HepG2 (cell line): ENCODE data around the gene HSD3B7. TPM values are rescaled to one million over a fixed set of nuclear protein-coding genes. Genes with fewer than 3 reads are reported as not detected.

ENCODE experiments used
- BRCA1 ChIP-seq: sonication (generic); formaldehyde crosslinking; IDR thresholded peaks from 2 replicates; pipeline ENCODE4 v1.4.0; 2020; ENCODE audit warnings: missing genetic modification reagents
- DR1 ChIP-seq: sonication (generic); formaldehyde crosslinking; IDR thresholded peaks from 2 replicates; pipeline ENCODE4 v1.8.0; 2021; ENCODE audit warnings: mild to moderate bottlenecking, missing genetic modification reagents, inconsistent platforms
- DRAP1 ChIP-seq: IDR thresholded peaks from 2 replicates; pipeline ENCODE4 v1.6.1; 2016; ENCODE audit warnings: missing genetic modification reagents, missing compliant biosample characterization
- HIVEP1 ChIP-seq: sonication (generic); formaldehyde crosslinking; IDR thresholded peaks from 2 replicates; pipeline ENCODE4 v1.4.0; 2020; ENCODE audit warnings: mild to moderate bottlenecking, missing genetic modification reagents
- HOXD1 ChIP-seq: sonication (generic); formaldehyde crosslinking; IDR thresholded peaks from 2 replicates; pipeline ENCODE4 v1.5.0; 2020; ENCODE audit warnings: missing genetic modification reagents
- JARID2 ChIP-seq: sonication (generic); formaldehyde crosslinking; IDR thresholded peaks from 2 replicates; pipeline ENCODE4 v1.8.1; 2023; ENCODE audit warnings: missing genetic modification reagents, inconsistent platforms; ENCODE audit not compliant: insufficient replicate concordance
- KDM2A ChIP-seq: sonication (generic); formaldehyde crosslinking; IDR thresholded peaks from 2 replicates; pipeline ENCODE4 v1.4.0; 2020; ENCODE audit warnings: low read depth, missing genetic modification reagents, borderline replicate concordance
- RBM39 ChIP-seq: fragments of 200-400 bp; formaldehyde crosslinking; IDR thresholded peaks from one replicate; pipeline ENCODE4 v1.6.1; 2018; ENCODE audit warnings: antibody characterized with exemption, mild to moderate bottlenecking, low read depth, low read length; ENCODE audit not compliant: poor library complexity, severe bottlenecking
- REXO4 ChIP-seq: sonication (generic); formaldehyde crosslinking; IDR thresholded peaks from 2 replicates; pipeline ENCODE4 v1.8.0; 2022; ENCODE audit warnings: missing genetic modification reagents, mild to moderate bottlenecking, borderline replicate concordance
- RXRB ChIP-seq: IDR thresholded peaks from 2 replicates; pipeline ENCODE4 v1.6.1; 2016; ENCODE audit warnings: borderline replicate concordance, missing genetic modification reagents, missing compliant biosample characterization
- SOX6 ChIP-seq, 2 experiments: fragments of 450-650 bp in 1 of 2; sonication (generic) in 1 of 2; formaldehyde crosslinking in 1 of 2; IDR thresholded peaks; 2 replicates each; pipeline versions ENCODE4 v1.4.0 to v1.6.1; 2017 to 2020; ENCODE audit warnings: antibody characterized with exemption in 1 of 2, mild to moderate bottlenecking in 1 of 2, missing genetic modification reagents in 1 of 2
- SRF ChIP-seq: IDR thresholded peaks from 2 replicates; pipeline ENCODE4 v1.6.1; 2011; ENCODE audit warnings: mild to moderate bottlenecking, low read depth, low read length, moderate library complexity
- STAG1 ChIP-seq: sonication (generic); formaldehyde crosslinking; IDR thresholded peaks from 2 replicates; pipeline ENCODE4 v1.4.0; 2020; ENCODE audit warnings: missing genetic modification reagents
- TARDBP ChIP-seq: sonication (generic); formaldehyde crosslinking; IDR thresholded peaks from 2 replicates; pipeline ENCODE4 v1.8.0; 2022; ENCODE audit warnings: mild to moderate bottlenecking, missing genetic modification reagents
- YY1 ChIP-seq: IDR thresholded peaks from 2 replicates; pipeline ENCODE4 v1.6.1; 2011; ENCODE audit warnings: low read length, low read depth, moderate library complexity, mild to moderate bottlenecking; ENCODE audit not compliant: insufficient read depth, insufficient replicate concordance
- ZBTB21 ChIP-seq: sonication (generic); formaldehyde crosslinking; IDR thresholded peaks from 2 replicates; pipeline ENCODE4 v1.4.0; 2020; ENCODE audit warnings: missing genetic modification reagents
- ZFP36L1 ChIP-seq: sonication (generic); formaldehyde crosslinking; IDR thresholded peaks from 2 replicates; pipeline ENCODE4 v1.8.0; 2022; ENCODE audit warnings: mild to moderate bottlenecking, missing genetic modification reagents, moderate library complexity
- ZKSCAN1 ChIP-seq: fragments of 150-350 bp; IDR thresholded peaks from 2 replicates; pipeline ENCODE4 v1.6.1; 2014; ENCODE audit warnings: low read length
- ZMYM4 ChIP-seq: sonication (generic); formaldehyde crosslinking; IDR thresholded peaks from 2 replicates; pipeline ENCODE4 v1.8.1; 2023; ENCODE audit warnings: mild to moderate bottlenecking, missing genetic modification reagents
- ZNF432 ChIP-seq: sonication (generic); formaldehyde crosslinking; IDR thresholded peaks from 2 replicates; pipeline ENCODE4 v1.5.0; 2020; ENCODE audit warnings: missing genetic modification reagents, mild to moderate bottlenecking, borderline replicate concordance
- ZNF576 ChIP-seq: sonication (generic); formaldehyde crosslinking; IDR thresholded peaks from 2 replicates; pipeline ENCODE4 v1.4.0; 2020; ENCODE audit warnings: mild to moderate bottlenecking, missing genetic modification reagents
- ZNF629 ChIP-seq: sonication (generic); formaldehyde crosslinking; conservative IDR thresholded peaks from 2 replicates; pipeline ENCODE4 v1.5.0; 2020; ENCODE audit warnings: missing genetic modification reagents
- ZNF709 ChIP-seq: sonication (generic); formaldehyde crosslinking; IDR thresholded peaks from 2 replicates; pipeline ENCODE4 v1.5.0; 2020; ENCODE audit warnings: mild to moderate bottlenecking, missing genetic modification reagents
- ZSCAN31 ChIP-seq: sonication (generic); formaldehyde crosslinking; IDR thresholded peaks from 2 replicates; pipeline ENCODE4 v1.5.0; 2020; ENCODE audit warnings: low read depth, mild to moderate bottlenecking, missing genetic modification reagents
- polyA plus RNA-seq, 8 experiments: library from polyadenylated mRNA; depleted of rRNA in 3 of 8; stranded (reverse) in 7 of 8; unstranded in 1 of 8; fragments of >200 nt; fragmentation: Illumina TruSeq in 4 of 8; extraction: Trizol in 4 of 8; gene quantifications; 2 replicates each; pipeline versions ENCODE4 v1.2.1 to v1.2.3, GENCODE V29; 2011 to 2016; ENCODE audit warnings: low read depth in 4 of 8, missing spikeins in 1 of 8, mixed read lengths in 1 of 8; ENCODE audit not compliant: insufficient read depth in 1 of 8
- total RNA-seq, 5 experiments: library from RNA; depleted of rRNA; stranded (reverse); fragments of >200 nt; fragmentation: Illumina TruSeq; extraction: Trizol; gene quantifications; 2 replicates each; pipeline ENCODE4 v1.2.3, GENCODE V29; 2016; ENCODE audit warnings: low read depth in 1 of 5
- TF ChIP-seq, protein P1 (sequence below): sonication (generic); formaldehyde crosslinking; IDR thresholded peaks from 2 replicates; pipeline ENCODE4 v1.4.0; 2020; ENCODE audit warnings: mild to moderate bottlenecking, missing genetic modification reagents
- TF ChIP-seq, protein P2 (sequence below): sonication (generic); formaldehyde crosslinking; conservative IDR thresholded peaks from 2 replicates; pipeline ENCODE4 v1.4.0; 2020; ENCODE audit warnings: missing genetic modification reagents

HSD3B7 gene
- total and polyA plus RNA-seq, 2 of the 13 experiments (the other 11 are each of a cell fraction or from before 2014, with no cell fraction given): 32.9 to 69.7 TPM

DNA sequence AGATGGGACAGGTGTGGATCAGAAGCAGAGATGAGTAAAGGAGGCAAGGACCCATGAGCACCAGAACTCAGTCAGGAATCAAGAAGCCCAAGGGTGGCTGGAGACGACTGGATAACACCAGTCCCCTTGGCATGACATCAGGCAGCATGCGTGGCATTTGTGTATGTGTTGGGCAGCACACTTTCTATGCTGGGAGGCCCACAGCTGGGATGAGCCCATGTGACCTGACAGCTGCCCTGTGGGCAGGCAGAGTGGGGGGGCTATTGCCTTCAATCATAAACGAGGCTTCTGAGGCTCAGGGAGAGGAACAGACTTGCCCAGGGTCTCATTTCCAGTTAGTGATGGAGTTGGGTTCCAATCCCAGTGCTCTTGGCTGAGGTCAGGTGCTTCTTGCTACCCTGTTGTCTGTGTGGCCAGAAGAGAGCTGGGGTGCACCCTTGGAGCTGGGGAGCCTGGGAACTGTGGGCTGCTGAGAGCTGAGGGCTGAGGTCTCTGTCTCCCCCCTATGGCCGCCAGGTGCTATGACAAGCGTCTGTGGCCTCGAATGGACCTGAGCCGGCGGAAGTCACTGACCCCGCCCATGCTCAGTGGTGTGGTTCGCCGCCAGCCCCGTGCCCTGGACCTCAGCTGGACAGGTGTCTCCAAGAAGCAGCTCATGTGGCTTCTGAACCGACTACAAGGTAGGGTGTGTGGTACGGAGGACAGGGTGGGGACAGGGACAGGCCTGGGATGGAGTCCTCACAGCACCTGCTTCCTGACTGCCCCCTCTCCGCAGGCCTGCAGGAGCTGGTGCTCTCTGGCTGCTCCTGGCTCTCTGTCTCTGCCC, 43.2 kb upstream of the HSD3B7 start (continued):
- TF ChIP-seq TARDBP (peak; percentile 72; the same call in 1 of the 2 replicates), KDM2A (CRISPR knock-in tag) (peak; percentile 62; the same call in 1 of the 2 replicates), ZKSCAN1 (no peak), ZNF709 (CRISPR knock-in tag) (peak; percentile 76), JARID2 (CRISPR knock-in tag) (no peak), ZNF432 (no peak), ZFP36L1 (CRISPR knock-in tag) (no peak), DR1 (no peak; the same call in 1 of the 2 replicates), HOXD1 (no peak), SRF (no peak), ZNF576 (CRISPR knock-in tag) (peak; percentile 97), STAG1 (peak; percentile 91), HIVEP1 (CRISPR knock-in tag) (no peak), RBM39 (peak; percentile 38), SOX6 (IDR thresholded peaks at IDR 0.05) (no peak), SOX6 (CRISPR knock-in tag; IDR thresholded peaks at IDR 0.05) (no peak), BRCA1 (CRISPR knock-in tag) (no peak), ZMYM4 (CRISPR knock-in tag) (0 out of 2 replicates have a peak, but pooled peaks have one; percentile 22), YY1 (peak; percentile 45), REXO4 (CRISPR knock-in tag) (no peak), ZNF629 (CRISPR knock-in tag) (no peak), ZBTB21 (CRISPR knock-in tag) (no peak), DRAP1 (no peak; the same call in 1 of the 2 replicates), ZSCAN31 (peak; percentile 49; the same call in 1 of the 2 replicates), RXRB (CRISPR knock-in tag) (no peak)
- TF ChIP-seq, protein P1, sequence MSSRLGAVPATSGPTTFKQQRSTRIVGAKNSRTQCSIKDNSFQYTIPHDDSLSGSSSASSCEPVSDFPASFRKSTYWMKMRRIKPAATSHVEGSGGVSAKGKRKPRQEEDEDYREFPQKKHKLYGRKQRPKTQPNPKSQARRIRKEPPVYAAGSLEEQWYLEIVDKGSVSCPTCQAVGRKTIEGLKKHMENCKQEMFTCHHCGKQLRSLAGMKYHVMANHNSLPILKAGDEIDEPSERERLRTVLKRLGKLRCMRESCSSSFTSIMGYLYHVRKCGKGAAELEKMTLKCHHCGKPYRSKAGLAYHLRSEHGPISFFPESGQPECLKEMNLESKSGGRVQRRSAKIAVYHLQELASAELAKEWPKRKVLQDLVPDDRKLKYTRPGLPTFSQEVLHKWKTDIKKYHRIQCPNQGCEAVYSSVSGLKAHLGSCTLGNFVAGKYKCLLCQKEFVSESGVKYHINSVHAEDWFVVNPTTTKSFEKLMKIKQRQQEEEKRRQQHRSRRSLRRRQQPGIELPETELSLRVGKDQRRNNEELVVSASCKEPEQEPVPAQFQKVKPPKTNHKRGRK: no peak
- TF ChIP-seq, protein P2, sequence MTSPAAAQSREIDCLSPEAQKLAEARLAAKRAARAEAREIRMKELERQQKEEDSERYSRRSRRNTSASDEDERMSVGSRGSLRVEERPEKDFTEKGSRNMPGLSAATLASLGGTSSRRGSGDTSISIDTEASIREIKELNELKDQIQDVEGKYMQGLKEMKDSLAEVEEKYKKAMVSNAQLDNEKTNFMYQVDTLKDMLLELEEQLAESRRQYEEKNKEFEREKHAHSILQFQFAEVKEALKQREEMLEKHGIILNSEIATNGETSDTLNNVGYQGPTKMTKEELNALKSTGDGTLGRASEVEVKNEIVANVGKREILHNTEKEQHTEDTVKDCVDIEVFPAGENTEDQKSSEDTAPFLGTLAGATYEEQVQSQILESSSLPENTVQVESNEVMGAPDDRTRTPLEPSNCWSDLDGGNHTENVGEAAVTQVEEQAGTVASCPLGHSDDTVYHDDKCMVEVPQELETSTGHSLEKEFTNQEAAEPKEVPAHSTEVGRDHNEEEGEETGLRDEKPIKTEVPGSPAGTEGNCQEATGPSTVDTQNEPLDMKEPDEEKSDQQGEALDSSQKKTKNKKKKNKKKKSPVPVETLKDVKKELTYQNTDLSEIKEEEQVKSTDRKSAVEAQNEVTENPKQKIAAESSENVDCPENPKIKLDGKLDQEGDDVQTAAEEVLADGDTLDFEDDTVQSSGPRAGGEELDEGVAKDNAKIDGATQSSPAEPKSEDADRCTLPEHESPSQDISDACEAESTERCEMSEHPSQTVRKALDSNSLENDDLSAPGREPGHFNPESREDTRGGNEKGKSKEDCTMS (CRISPR knock-in tag): no peak
